Head of caudate nucleus (tissue), 42 donors: ENCODE measurements around the gene DPP10.

Experiments
- DNase-seq, 42 donors: peaks; one replicate each; pipeline versions ENCODE4 v3.0.0 to v3.0.0-alpha.2; 2020 to 2021; ENCODE audit warnings: mixed read lengths in 7 of 42
- intact Hi-C: fragments of 100-400 bp; cut with DNase I; formaldehyde crosslinking; loops from one replicate; pipeline ENCODE4 v1.15.0; 2022

DPP10 gene

GRCh38 chr2:115848192-115848591, 1405.8 kb downstream of the DPP10 start:
- intact Hi-C loops = no loop called here
- no peak for DNase-seq

GRCh38 chr2:115867024-115867423, 1424.6 kb downstream of the DPP10 start:
- intact Hi-C loops = no loop called here

GRCh38 chr2:115874427-115874826, 1432.0 kb downstream of the DPP10 start:
- DNase-seq = no peak
- intact Hi-C loops = no loop called here

More at GRCh38 chr2:115867024-115867423, 1424.6 kb downstream of the DPP10 start:
- no peak for DNase-seq

GRCh38 chr2:115880558-115880957, 1438.1 kb downstream of the DPP10 start:
- intact Hi-C loops = no loop called here

GRCh38 chr2:115887209-115887776, 1444.9 kb downstream of the DPP10 start:
- no peak for DNase-seq
- intact Hi-C loops = no loop called here

More at GRCh38 chr2:115880558-115880957, 1438.1 kb downstream of the DPP10 start:
- no peak for DNase-seq
